ENCODE measurements around the gene NOL9. TPM values are rescaled to one million over a fixed set of nuclear protein-coding genes. Genes with fewer than 3 reads are reported as not detected.
A peak's percentile ranks its signal among the peaks of the same experiment; 100 is the strongest.

Gene NOL9
- polyA plus RNA-seq (2011; rRNA removed) (9.5 and 15.1 TPM in 2 replicates), polyA minus RNA-seq (2011; rRNA and poly(A)+ RNA removed) (20.6 and 22.5 TPM in 2 replicates)

- TF ChIP-seq CTCF (IDR thresholded peaks at IDR 0.05; ENCODE audit: insufficient read depth, low read depth, low read length), result peak; percentile 98
- peaks cover 3% of the 10 kb centered on the region for H3K36me3 ChIP-seq (ENCODE audit: control insufficient read depth, insufficient read depth, low read length)
- peak within 1 kb of the TSS; percentile 81 for H3K4me3 ChIP-seq (ENCODE audit: low read depth, low read length)
- H3K27me3 ChIP-seq (ENCODE audit: control insufficient read depth, insufficient read depth, low read length), result no peaks in the 10 kb centered on the region
- DNase-seq (ENCODE audit: low read depth), result peak; percentile 50
- ChIA-PET POLR2A (no interaction called here), CTCF (interaction anchor here (0.7 to 4.1 kb wide), 35 partner anchors 8 to 151 kb away, joined by 3 to 30 read pairs (median 5); partner anchors contain the start of genes KLHL21, PLEKHG5 and ZBTB48)
Observed at GRCh38 chr1:6554031-6554906, at the start of gene NOL9. Gene NOL9, minus strand, starts transcription at chr1:6554513. Its CDS starts 11 bp downstream, at chr1:6554502.

GRCh38 chr1:6603238-6603914 lies 49.1 kb upstream of the NOL9 start:
- Histone ChIP-seq H3K4me3 (ENCODE audit: low read depth, low read length) (peak overlapping the region; percentile 97), H3K27me3 (ENCODE audit: control insufficient read depth, insufficient read depth, low read length) (no peaks in the 10 kb centered on the region), H3K36me3 (ENCODE audit: control insufficient read depth, insufficient read depth, low read length) (peaks cover 10% of the 10 kb centered on the region)
- TF ChIP-seq CTCF (IDR thresholded peaks at IDR 0.05; ENCODE audit: insufficient read depth, low read depth, low read length), result no peak
- ChIA-PET CTCF (interaction anchor here (1.2 to 5.6 kb wide), 4 partner anchors 12 to 49 kb away, joined by 3 to 29 read pairs (median 6); partner anchors contain the start of genes NOL9 and TAS1R1), POLR2A (interaction anchor here (0.5 to 0.6 kb wide), 2 partner anchors 9 to 18 kb away, joined by 3 read pairs; no protein-coding TSS in a partner anchor)
- peak; percentile 11 for DNase-seq (ENCODE audit: low read depth)

GRCh38 chr1:6602669-6603237 lies 48.4 kb upstream of the NOL9 start, which contains the start of gene KLHL21:
Gene KLHL21, minus strand, starts transcription at chr1:6602869. Its CDS starts 52 bp downstream, at chr1:6602817.
- ChIA-PET POLR2A (interaction anchor here (0.6 kb wide), 1 partner anchor 8 kb away, joined by 3 read pairs; no protein-coding TSS in a partner anchor), CTCF (interaction anchor here (1.0 to 5.6 kb wide), 4 partner anchors 11 to 79 kb away, joined by 3 to 29 read pairs (median 5); partner anchors contain the start of genes NOL9 and TAS1R1)
- Histone ChIP-seq H3K27me3 (ENCODE audit: control insufficient read depth, insufficient read depth, low read length) (no peaks in the 10 kb centered on the region), H3K4me3 (ENCODE audit: low read depth, low read length) (peak within 1 kb of the TSS; percentile 97), H3K36me3 (ENCODE audit: control insufficient read depth, insufficient read depth, low read length) (peaks cover 14% of the 10 kb centered on the region)
- DNase-seq (ENCODE audit: low read depth), result peak; percentile 35
- no peak for TF ChIP-seq CTCF (IDR thresholded peaks at IDR 0.05; ENCODE audit: insufficient read depth, low read depth, low read length)

- ChIA-PET CTCF (interaction anchor here (0.5 to 5.6 kb wide), 7 partner anchors 11 to 596 kb away, joined by 3 to 29 read pairs (median 3); partner anchors contain the start of genes NOL9 and TAS1R1), POLR2A (no interaction called here)
- H3K4me3 ChIP-seq (ENCODE audit: low read depth, low read length), result peak overlapping the region; percentile 97
- H3K27me3 ChIP-seq (ENCODE audit: control insufficient read depth, insufficient read depth, low read length), result no peaks in the 10 kb centered on the region
- DNase-seq (ENCODE audit: low read depth), result no peak
- TF ChIP-seq CTCF (IDR thresholded peaks at IDR 0.05; ENCODE audit: insufficient read depth, low read depth, low read length), result no peak
- H3K36me3 ChIP-seq (ENCODE audit: control insufficient read depth, insufficient read depth, low read length), result peaks cover 20% of the 10 kb centered on the region
Observed at GRCh38 chr1:6601923-6602668, 47.8 kb upstream of the NOL9 start.
